ENCODE results near the gene PTK7. TPM values are rescaled to one million over a fixed set of nuclear protein-coding genes. Genes with fewer than 3 reads are reported as not detected.

PTK7 gene
- total and polyA plus RNA-seq, 2 of the 8 experiments (the other 6 are each of a cell fraction or from before 2014, with no cell fraction given) = 110 to 138 TPM

- TF ChIP-seq CHD7 (IDR thresholded peaks at IDR 0.05; ENCODE audit: insufficient replicate concordance, low read length) (no peak), CBX5 (IDR thresholded peaks at IDR 0.05; ENCODE audit: low read depth, low read length) (no peak), HDAC2 (IDR thresholded peaks at IDR 0.05; ENCODE audit: borderline replicate concordance in 1 of 2, low read depth in 2 of 2, low read length in 2 of 2) (no peak), HDAC6 (IDR thresholded peaks at IDR 0.05; ENCODE audit: low read depth, low read length) (no peak), CHD2 (IDR thresholded peaks at IDR 0.05; ENCODE audit: low read length) (no peak), BRCA1 (IDR thresholded peaks at IDR 0.05; ENCODE audit: low read depth, low read length) (no peak), TAF1 (IDR thresholded peaks at IDR 0.05; ENCODE audit: low read depth, low read length) (no peak), KDM5A (IDR thresholded peaks at IDR 0.05; ENCODE audit: low read length) (no peak), TBP (IDR thresholded peaks at IDR 0.05; ENCODE audit: low read depth, low read length) (peak; percentile 34; the same call in 1 of the 2 replicates), PHF8 (conservative IDR thresholded peaks at IDR 0.05; ENCODE audit: low read depth, low read length) (no peak)
Observed at GRCh38 chr6:43143235-43144128, 67.4 kb downstream of the PTK7 start (continued).
